ENCODE data around the gene ST3GAL5.
A peak's percentile ranks its signal among the peaks of the same experiment; 100 is the strongest.

Gene ST3GAL5

DNA sequence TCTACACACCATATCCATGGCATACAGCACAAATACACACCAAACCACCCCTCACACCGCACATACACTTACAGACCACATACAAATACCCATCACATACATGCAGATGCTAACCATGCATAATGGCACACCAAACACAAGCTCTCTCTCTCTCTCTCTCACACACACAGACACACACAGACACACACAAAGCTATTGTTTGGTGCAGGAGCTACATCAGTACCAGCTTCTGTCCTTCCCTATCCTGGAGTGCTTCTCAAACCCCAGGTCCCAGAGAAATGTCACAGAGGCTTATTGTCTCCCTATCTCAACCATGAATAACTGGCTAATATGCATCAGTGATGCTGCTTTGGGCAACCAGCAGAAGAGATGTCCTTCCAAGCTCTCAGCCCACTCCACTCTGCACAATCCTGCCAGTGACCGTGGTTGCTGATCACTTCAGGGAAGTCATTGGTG lies 36.5 kb upstream of the ST3GAL5 start:
- TF ChIP-seq, protein P1, sequence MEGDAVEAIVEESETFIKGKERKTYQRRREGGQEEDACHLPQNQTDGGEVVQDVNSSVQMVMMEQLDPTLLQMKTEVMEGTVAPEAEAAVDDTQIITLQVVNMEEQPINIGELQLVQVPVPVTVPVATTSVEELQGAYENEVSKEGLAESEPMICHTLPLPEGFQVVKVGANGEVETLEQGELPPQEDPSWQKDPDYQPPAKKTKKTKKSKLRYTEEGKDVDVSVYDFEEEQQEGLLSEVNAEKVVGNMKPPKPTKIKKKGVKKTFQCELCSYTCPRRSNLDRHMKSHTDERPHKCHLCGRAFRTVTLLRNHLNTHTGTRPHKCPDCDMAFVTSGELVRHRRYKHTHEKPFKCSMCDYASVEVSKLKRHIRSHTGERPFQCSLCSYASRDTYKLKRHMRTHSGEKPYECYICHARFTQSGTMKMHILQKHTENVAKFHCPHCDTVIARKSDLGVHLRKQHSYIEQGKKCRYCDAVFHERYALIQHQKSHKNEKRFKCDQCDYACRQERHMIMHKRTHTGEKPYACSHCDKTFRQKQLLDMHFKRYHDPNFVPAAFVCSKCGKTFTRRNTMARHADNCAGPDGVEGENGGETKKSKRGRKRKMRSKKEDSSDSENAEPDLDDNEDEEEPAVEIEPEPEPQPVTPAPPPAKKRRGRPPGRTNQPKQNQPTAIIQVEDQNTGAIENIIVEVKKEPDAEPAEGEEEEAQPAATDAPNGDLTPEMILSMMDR (conservative IDR thresholded peaks at IDR 0.05; ENCODE audit: control insufficient read depth, insufficient read depth, low read depth, low read length): no peak
- no peak overlapping the region for H3K4me3 ChIP-seq (ENCODE audit: control insufficient read depth, low read depth, low read length)
- DNase-seq (ENCODE audit: low read depth): no peak

DNA sequence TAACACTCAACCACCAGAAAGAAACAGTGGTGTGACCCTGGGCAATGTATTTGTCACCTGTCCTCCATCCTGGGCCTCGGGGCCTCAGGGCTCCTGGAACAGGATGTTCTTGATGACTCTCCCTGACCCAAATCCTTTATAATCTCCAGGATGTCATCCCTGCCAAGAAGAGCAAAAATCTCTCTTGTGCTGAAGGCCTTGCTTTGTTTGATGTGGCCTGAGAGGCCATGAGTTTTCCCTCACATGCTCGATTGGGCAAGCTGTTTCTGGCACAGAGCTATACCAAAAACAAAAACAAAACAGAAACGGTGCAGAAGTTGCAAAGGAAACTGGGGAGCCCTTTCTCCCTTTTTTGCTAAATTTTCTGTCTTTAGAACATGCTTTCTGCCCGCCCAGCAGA lies 35.7 kb upstream of the ST3GAL5 start:
- TF ChIP-seq, protein P1 (conservative IDR thresholded peaks at IDR 0.05; ENCODE audit: control insufficient read depth, insufficient read depth, low read depth, low read length): no peak

DNA sequence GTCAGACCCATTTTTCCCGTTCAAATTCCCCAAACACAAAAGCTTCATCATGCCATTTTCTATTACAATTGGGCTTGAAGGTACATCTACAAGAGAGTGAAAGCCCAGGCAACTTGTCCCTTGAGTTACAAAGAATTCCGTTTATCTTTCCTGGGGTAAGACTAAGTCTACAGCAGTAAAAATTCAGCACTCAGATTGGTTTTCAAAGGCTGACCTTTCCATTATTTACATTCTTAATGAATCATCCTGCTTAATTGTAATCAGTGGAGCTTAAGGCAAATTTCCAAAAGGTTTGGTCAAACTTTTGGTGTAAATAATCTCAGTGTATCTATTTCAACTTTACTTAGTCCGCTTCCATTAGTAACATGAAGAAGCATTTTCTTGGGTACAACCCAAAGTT lies 33.4 kb upstream of the ST3GAL5 start:
- no peak for DNase-seq (ENCODE audit: low read depth)
- H3K4me3 ChIP-seq (ENCODE audit: control insufficient read depth, low read depth, low read length): no peak overlapping the region
- TF ChIP-seq, protein P1 (conservative IDR thresholded peaks at IDR 0.05; ENCODE audit: control insufficient read depth, insufficient read depth, low read depth, low read length): no peak

More for the DNA sequence above, 35.7 kb upstream of the ST3GAL5 start:
- H3K4me3 ChIP-seq (ENCODE audit: control insufficient read depth, low read depth, low read length): no peak overlapping the region
- peak; percentile 88 for DNase-seq (ENCODE audit: low read depth)

DNA sequence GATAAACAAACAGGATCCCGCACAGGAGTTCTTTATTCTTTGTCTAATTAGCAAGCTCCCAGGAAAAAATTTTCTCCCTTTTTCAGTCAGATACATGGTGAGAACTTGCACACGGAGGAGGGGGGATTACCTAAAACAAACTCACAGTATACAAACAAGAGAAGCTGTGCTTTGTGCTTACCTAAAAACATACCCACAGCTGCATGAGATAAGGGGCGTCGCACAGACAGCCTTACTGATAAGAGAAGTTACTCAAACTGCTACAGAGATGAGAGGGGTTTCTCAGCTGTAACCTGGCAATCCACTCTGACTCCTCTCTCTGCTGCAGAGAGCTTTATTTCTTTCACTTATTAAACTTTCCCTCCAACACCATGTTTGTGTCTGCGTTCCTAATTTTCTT lies 32.9 kb upstream of the ST3GAL5 start:
- TF ChIP-seq, protein P1 (conservative IDR thresholded peaks at IDR 0.05; ENCODE audit: control insufficient read depth, insufficient read depth, low read depth, low read length): no peak
- no peak for DNase-seq (ENCODE audit: low read depth)
- no peak overlapping the region for H3K4me3 ChIP-seq (ENCODE audit: control insufficient read depth, low read depth, low read length)

DNA sequence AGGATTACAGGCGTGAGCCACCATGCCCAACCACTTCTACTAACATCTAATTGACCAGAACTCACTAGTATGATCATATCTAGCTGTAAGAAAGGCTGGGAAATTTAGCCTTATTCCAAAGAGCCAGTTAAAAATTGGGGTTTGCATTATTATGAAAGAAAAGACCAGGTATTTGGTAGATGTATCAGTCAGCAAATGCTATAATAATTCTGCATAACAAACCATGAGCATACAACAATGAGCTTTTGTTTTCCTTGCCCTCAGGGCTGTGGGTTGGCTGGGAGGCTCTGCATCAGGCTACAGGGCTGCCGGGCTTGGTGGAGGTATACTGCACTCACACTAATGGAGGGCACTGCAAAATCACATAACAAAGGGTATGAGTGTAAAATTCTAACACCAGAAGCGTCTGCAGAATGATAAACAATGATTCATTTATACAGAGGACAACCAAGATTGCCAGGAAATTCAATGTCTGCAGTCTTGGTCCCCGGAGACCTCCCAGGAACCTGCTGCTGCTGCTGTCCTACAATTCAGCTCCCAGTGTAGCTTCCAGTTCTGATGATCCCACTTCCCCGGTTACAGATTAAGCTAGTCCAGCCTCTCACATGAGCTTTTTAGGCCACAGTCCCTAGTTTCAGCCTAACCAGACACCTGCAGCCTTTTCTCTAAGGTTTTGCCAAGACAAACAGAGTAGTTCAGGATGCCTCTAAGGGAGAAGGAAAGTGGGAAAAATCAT lies 32.2 kb upstream of the ST3GAL5 start:
- TF ChIP-seq, protein P1 (conservative IDR thresholded peaks at IDR 0.05; ENCODE audit: control insufficient read depth, insufficient read depth, low read depth, low read length): no peak
- peak; percentile 34 for DNase-seq (ENCODE audit: low read depth)
- H3K4me3 ChIP-seq (ENCODE audit: control insufficient read depth, low read depth, low read length): no peak overlapping the region

DNA sequence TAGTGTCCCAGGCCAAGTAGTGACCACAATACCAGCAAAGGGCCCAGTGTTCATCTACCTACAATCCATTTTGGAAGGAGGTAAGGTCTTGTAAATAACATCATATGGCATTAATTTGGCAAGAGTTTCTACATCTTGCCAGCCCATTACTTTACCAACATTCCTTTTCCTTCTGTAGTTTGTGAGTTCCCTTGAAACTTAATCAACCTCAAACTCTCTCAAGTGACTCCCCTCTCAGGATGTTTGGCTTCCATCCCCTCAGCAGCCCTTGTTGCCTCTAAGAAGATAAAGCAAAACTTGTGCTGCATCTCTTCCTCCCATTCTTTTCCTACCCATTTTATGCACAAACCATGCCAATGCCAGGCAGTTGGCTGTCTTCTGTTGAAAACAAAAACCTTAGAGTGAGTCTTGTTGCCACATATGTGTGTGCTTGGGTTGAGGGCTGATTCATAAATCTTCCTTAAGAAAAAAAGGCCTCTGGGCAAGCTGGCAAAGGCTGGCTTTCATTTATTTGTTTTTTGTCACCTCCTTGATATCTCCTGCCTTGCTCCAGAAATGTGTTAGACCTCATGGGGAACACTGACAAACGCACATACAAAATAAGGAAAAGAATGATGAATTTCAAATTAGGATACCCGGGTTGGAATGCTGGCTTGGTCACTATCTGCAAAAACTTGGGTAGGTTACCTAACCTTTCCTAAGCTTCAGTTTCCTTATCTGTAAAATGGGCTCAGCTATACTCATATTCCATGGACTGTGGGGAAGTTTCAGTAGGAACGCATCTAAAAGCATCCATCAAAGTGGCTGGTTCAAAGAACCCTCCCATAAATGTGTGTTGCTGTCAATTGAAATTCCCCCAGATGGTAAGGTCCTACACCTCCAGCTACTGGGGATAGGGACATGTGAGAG lies 29.4 kb upstream of the ST3GAL5 start:
- no peak for DNase-seq (ENCODE audit: low read depth)
- H3K4me3 ChIP-seq (ENCODE audit: control insufficient read depth, low read depth, low read length): no peak overlapping the region
- TF ChIP-seq, protein P1 (conservative IDR thresholded peaks at IDR 0.05; ENCODE audit: control insufficient read depth, insufficient read depth, low read depth, low read length): no peak
